Astrocyte (in vitro differentiated cells and primary cell): ENCODE measurements around the gene NEMP2.

Experiments
- CTCF ChIP-seq: IDR thresholded peaks from 2 replicates; pipeline ENCODE4 v1.5.1; 2011; ENCODE audit warnings: low read depth, mild to moderate bottlenecking, inconsistent platforms, low read length, moderate library complexity; ENCODE audit not compliant: insufficient read depth
- EZH2 ChIP-seq: IDR thresholded peaks from 2 replicates; pipeline ENCODE4 v1.6.1; 2012; ENCODE audit warnings: mild to moderate bottlenecking, low read length, inconsistent platforms; ENCODE audit not compliant: insufficient read depth

- TF ChIP-seq CTCF (no peak), EZH2 (no peak)
Measured at GRCh38 chr2:190570871-190571270, 36.3 kb upstream of the NEMP2 start.
